Measurements from ENCODE around the gene ECSCR. TPM values are rescaled to one million over a fixed set of nuclear protein-coding genes. Genes with fewer than 3 reads are reported as not detected.
"Not testable (repeated sequence)": the region's sequence is repeated elsewhere in the genome, so short reads cannot be mapped to it uniquely, and the experiment has no call there.

The ECSCR gene
- total RNA-seq, 4 donors from 2014 or later: 12.8 to 41.0 (median 25.9) TPM

- H3K27me3 ChIP-seq: no peaks in the 10 kb centered on the region
- no peak overlapping the region for H3K4me3 ChIP-seq
- H3K4me1 ChIP-seq: no peaks in the 10 kb centered on the region
- no peak for DNase-seq (ENCODE audit: low spot score in 2 of 2)
- no peaks in the 10 kb centered on the region for H3K9me3 ChIP-seq
- no peak for TF ChIP-seq CTCF (IDR thresholded peaks at IDR 0.05)
- TF ChIP-seq EP300 (IDR thresholded peaks at IDR 0.05): no peak
- no peak for TF ChIP-seq POLR2A (IDR thresholded peaks at IDR 0.05)
- no peaks in the 10 kb centered on the region for H3K36me3 ChIP-seq
- no peak overlapping the region for H3K27ac ChIP-seq
- 87 to 94% methylated on average over 2 of the region's 2 CpGs for WGBS, 2 donors
Observed at GRCh38 chr5:139451176-139451575, 11.4 kb downstream of the ECSCR start.

DNA sequence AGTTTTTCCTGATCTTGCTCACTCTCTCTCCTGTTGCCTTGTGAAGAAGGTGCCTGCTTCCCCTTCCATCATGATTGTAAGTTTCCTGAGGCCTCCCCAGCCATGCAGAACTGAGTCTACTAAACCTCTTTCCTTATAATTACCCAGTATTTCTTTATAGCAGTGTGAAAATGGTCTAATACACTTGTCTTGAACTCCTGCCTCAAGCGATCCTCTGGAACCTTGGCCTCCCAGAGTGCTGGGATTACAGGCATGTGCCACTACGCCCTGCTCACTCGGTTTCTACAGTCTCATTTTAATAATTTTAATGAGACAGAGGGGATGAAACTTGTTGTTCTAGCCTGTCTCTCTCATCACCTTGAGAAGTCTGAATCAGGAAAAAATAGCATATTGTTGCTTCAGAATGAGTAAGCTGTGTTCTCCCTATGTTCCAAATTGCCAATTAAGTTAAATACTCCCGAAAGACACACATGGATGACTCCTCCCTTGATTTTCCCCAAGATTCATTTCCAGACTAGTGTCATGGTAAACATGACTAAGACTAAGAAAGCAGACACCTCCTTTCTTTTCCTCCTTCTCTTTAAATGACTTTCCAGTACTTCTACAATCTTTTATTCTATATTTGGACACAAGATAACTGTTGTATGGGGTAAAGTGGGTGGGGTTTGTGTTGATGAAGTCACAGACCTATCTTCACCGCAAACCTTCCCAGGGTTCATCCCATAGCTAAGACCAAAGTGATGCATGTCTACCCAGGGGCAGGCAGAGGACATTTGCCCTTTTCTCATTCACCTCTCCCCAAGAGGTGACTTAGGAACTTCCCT, 15.4 kb downstream of the ECSCR start:
- no peak overlapping the region for H3K27ac ChIP-seq
- H3K36me3 ChIP-seq: no peaks in the 10 kb centered on the region

DNA sequence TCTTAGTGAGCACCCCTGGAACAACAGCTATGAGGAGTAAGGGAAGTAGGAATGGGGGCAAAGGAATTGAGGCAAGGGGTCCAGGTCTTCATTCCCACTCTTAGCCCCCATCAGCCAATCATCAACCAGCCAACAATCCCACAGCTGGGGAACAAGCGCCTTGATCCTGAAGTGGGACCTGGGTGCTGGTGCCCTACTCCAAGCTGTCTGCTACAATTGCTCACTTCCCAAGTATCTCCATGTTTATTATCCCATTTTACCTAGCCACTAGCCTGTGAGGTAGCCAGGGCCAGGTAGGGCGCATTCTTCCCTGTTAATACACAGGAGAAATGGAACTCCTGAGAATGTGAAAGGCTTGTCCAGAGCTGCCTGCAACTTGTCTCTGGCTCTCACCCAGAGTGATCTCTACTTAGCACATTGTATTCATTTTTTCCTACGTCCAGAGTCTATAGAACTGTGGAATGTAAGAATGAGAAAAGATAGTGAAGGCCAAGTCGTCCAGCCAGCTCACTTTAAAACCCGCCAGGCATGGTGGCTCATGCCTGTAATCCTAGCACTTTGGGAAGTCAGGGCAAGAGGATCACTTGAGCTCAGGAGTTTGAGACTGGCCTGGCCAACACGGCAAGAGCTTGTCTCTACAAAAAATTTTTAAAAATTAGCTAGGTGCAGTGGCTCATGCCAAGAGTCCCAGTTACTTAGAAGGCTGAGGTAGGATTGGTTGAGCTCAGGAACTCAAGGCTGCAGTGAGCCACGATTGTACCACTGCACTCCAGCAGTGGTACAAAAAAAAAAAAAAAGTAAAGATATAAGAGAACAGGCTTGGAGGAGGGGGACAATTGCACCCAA, 17.0 kb downstream of the ECSCR start:
- Histone ChIP-seq H3K27me3 (no peaks in the 10 kb centered on the region), H3K4me3 (no peak overlapping the region), H3K27ac (no peak overlapping the region), H3K36me3 (no peaks in the 10 kb centered on the region), H3K9me3 (no peaks in the 10 kb centered on the region), H3K4me1 (no peaks in the 10 kb centered on the region)
- TF ChIP-seq CTCF (IDR thresholded peaks at IDR 0.05): no peak
- TF ChIP-seq POLR2A (IDR thresholded peaks at IDR 0.05): no peak
- TF ChIP-seq EP300 (IDR thresholded peaks at IDR 0.05): no peak
- 50 to 54% methylated on average over 7 of the region's 7 CpGs for WGBS, 2 donors
- DNase-seq (ENCODE audit: low spot score in 2 of 2): no peak

More for the DNA sequence above, 15.4 kb downstream of the ECSCR start:
- Histone ChIP-seq H3K4me3 (no peak overlapping the region), H3K4me1 (no peaks in the 10 kb centered on the region), H3K9me3 (no peaks in the 10 kb centered on the region), H3K27me3 (no peaks in the 10 kb centered on the region)
- DNase-seq (ENCODE audit: low spot score in 2 of 2): no peak
- 82 to 83% methylated on average over 5 of the region's 5 CpGs for WGBS, 2 donors
- TF ChIP-seq POLR2A (IDR thresholded peaks at IDR 0.05) (no peak), EP300 (IDR thresholded peaks at IDR 0.05) (no peak), CTCF (IDR thresholded peaks at IDR 0.05) (no peak)

- no peak for DNase-seq (ENCODE audit: low spot score in 2 of 2)
- H3K9me3 ChIP-seq: no peaks in the 10 kb centered on the region
- H3K4me3 ChIP-seq: no peak overlapping the region
- no peaks in the 10 kb centered on the region for H3K27me3 ChIP-seq
- TF ChIP-seq POLR2A (IDR thresholded peaks at IDR 0.05) (no peak), EP300 (IDR thresholded peaks at IDR 0.05) (no peak), CTCF (IDR thresholded peaks at IDR 0.05) (no peak)
- WGBS, 2 donors: 63 to 74% methylated on average over 4 of the region's 4 CpGs
- H3K36me3 ChIP-seq: no peaks in the 10 kb centered on the region
- H3K4me1 ChIP-seq: peaks cover 0 to 7% (median 5%) of the 10 kb centered on the region in 4 donors
- H3K27ac ChIP-seq: no peak overlapping the region
Observed at GRCh38 chr5:139443831-139444453, 18.6 kb downstream of the ECSCR start.

DNA sequence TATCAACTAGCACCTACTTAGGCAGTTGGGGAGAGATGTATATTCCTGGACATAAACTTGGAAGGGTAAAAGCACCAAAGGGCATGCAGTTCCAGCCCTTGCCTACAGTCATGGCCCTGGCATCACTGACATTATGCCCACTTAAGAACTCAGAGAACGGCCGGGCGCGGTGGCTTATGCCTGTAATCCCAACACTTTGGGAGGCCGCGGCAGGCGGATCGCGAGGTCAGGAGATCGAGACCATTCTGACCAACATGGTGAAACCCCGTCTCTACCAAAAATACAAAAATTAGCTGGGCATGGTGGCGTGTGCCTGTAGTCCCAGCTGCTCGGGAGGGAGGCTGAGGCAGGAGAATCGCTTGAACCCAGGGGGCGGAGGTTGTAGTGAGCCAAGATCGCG, 22.1 kb downstream of the ECSCR start:
- not testable (repeated sequence) for H3K27ac ChIP-seq; H3K9me3 ChIP-seq; DNase-seq (ENCODE audit: low spot score in 2 of 2); H3K4me3 ChIP-seq; H3K27me3 ChIP-seq
- Histone ChIP-seq H3K4me1 (peaks cover 0 to 14% (median 8%) of the 10 kb centered on the region in 4 donors), H3K36me3 (peaks cover 0 to 13% (median 0%) of the 10 kb centered on the region in 3 donors)
- WGBS, 2 donors: 93 to 97% methylated on average over 17 of the region's 17 CpGs

Measured in tibial nerve (tissue), 4 donors.